Endothelial cell (in vitro differentiated cells): ENCODE data around the gene RPL4. TPM values are rescaled to one million over a fixed set of nuclear protein-coding genes. Genes with fewer than 3 reads are reported as not detected.

Source experiments
- DNase-seq: peaks from one replicate; pipeline ENCODE4 v3.0.0; 2021; ENCODE audit warnings: low spot score
- H3K27ac Mint-ChIP-seq: one replicate; pipeline ENCODE4 v1.8.0; 2021; ENCODE audit warnings: mixed read lengths, inconsistent platforms; ENCODE audit not compliant: unreplicated experiment
- H3K27me3 Mint-ChIP-seq: one replicate; pipeline ENCODE4 v1.8.0; 2021; ENCODE audit warnings: mild to moderate bottlenecking, moderate library complexity, mixed read lengths, inconsistent platforms; ENCODE audit not compliant: unreplicated experiment
- H3K36me3 Mint-ChIP-seq: one replicate; pipeline ENCODE4 v1.8.0; 2021; ENCODE audit warnings: mild to moderate bottlenecking, low read depth, mixed read lengths, inconsistent platforms; ENCODE audit not compliant: unreplicated experiment
- H3K4me1 Mint-ChIP-seq: one replicate; pipeline ENCODE4 v1.8.0; 2021; ENCODE audit warnings: mild to moderate bottlenecking, mixed read lengths, inconsistent platforms; ENCODE audit not compliant: unreplicated experiment
- H3K4me3 Mint-ChIP-seq: one replicate; pipeline ENCODE4 v1.8.0; 2021; ENCODE audit warnings: mild to moderate bottlenecking, mixed read lengths, inconsistent platforms; ENCODE audit not compliant: unreplicated experiment
- H3K9me3 Mint-ChIP-seq: one replicate; pipeline ENCODE4 v1.8.0; 2021; ENCODE audit warnings: mixed read lengths, inconsistent platforms; ENCODE audit not compliant: unreplicated experiment
- CTCF ChIP-seq: fragments of 200-600 bp; sonication (generic); IDR thresholded peaks from one replicate; pipeline ENCODE4 v1.5.0; 2021; ENCODE audit warnings: antibody characterized with exemption; ENCODE audit not compliant: unreplicated experiment
- total RNA-seq: library from RNA; stranded (reverse); fragmentation: NEBNext Ultra II Directional; extraction: Animal tissue kit (Norgen Biotek cat#: 25700); gene quantifications from one replicate; pipeline ENCODE4 v1.2.1, GENCODE V29; 2021; ENCODE audit not compliant: unreplicated experiment

The RPL4 gene
- total RNA-seq, 1 donor from 2014 or later, result 3,652 TPM

GRCh38 chr15:66491846-66492245 is 12.8 kb downstream of the RPL4 start:
- Mint-ChIP-seq H3K27me3 (peaks cover 6% of the 10 kb centered on the region), H3K4me3 (no peak overlapping the region), H3K27ac (no peak overlapping the region), H3K9me3 (no peaks in the 10 kb centered on the region), H3K4me1 (peaks cover 19% of the 10 kb centered on the region), H3K36me3 (peaks cover 44% of the 10 kb centered on the region)
- no peak for DNase-seq
- TF ChIP-seq CTCF, result no peak

- peaks cover 12% of the 10 kb centered on the region for H3K4me1 Mint-ChIP-seq
- peaks cover 51% of the 10 kb centered on the region for H3K36me3 Mint-ChIP-seq
- peaks cover 6% of the 10 kb centered on the region for H3K27me3 Mint-ChIP-seq
- DNase-seq, result no peak
- H3K27ac Mint-ChIP-seq, result no peak overlapping the region
- no peak overlapping the region for H3K4me3 Mint-ChIP-seq
- H3K9me3 Mint-ChIP-seq, result no peaks in the 10 kb centered on the region
- TF ChIP-seq CTCF, result no peak
Observed at GRCh38 chr15:66489179-66489791, 15.4 kb downstream of the RPL4 start.

DNA sequence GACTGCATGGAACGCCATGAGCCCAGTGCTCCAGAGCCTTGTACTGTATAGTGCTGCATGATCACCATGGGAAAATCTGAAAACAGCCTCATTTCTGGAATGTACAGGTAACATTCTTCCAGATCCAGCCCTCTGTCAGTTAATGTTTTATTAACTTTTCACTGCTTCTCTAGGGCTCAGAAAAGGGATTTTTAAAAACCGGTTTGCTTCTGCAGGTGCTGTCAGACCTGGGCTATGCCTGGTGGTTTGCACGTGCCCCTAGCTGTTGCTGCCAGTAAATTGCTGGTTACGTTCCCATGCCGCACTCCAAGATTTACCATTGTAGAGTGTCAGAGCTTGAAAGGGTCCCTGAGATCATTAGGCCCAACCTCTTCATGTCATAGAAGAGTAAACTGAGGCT is 16.1 kb downstream of the RPL4 start:
- no peak overlapping the region for H3K27ac Mint-ChIP-seq
- peaks cover 5% of the 10 kb centered on the region for H3K27me3 Mint-ChIP-seq
- H3K36me3 Mint-ChIP-seq, result peaks cover 55% of the 10 kb centered on the region
- TF ChIP-seq CTCF, result no peak
- H3K4me3 Mint-ChIP-seq, result no peak overlapping the region
- H3K9me3 Mint-ChIP-seq, result no peaks in the 10 kb centered on the region
- no peak for DNase-seq
- H3K4me1 Mint-ChIP-seq, result peaks cover 7% of the 10 kb centered on the region

DNA sequence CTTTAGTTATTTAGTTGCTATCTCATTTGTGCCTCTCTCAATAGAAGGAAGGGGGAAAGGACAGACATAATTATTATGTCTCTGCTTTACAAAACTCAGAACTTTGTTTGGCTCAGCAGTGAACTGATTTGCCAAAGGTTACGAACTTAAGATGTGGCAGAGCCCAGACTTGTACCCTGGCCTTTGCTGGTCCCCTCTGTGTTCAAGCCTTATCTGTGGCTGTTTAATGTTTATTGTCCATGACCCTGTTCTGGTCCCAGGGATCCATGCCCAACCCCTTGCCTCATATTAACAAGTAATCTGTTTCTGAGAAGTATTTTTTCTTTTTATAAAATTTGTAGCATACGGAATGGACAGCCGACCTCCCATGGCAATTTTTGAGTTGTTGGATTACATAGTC is 17.8 kb downstream of the RPL4 start:
- H3K9me3 Mint-ChIP-seq, result no peaks in the 10 kb centered on the region
- no peak overlapping the region for H3K4me3 Mint-ChIP-seq
- H3K4me1 Mint-ChIP-seq, result no peaks in the 10 kb centered on the region
- H3K27ac Mint-ChIP-seq, result no peak overlapping the region
- H3K27me3 Mint-ChIP-seq, result peaks cover 9% of the 10 kb centered on the region
- no peak for DNase-seq
- TF ChIP-seq CTCF, result no peak
- H3K36me3 Mint-ChIP-seq, result peaks cover 61% of the 10 kb centered on the region

DNA sequence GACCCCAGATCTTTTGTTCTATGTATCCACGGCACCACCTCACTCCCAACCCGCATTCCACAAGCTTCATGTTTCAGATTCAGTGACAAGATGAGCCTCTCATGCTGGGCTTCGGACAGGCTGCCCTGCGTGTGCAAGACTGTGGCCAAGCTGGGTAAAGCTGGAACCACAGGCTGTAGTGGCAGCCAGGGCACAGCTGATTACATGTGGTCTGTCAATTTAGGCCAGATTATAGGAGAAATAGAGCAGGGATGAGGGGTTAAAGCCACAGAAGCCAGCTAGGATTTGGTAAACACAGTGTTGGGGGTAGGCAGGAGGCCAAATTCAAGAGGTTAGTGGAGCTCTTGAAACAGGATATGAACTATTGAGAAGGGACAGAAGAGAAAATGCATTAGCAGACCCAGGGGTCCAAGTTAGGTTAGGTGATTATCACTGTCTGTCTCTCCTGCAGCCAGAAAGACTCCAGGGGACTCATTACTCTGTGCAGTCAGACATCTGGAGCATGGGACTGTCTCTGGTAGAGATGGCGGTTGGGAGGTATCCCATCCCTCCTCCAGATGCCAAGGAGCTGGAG is 20.0 kb downstream of the RPL4 start:
- Mint-ChIP-seq H3K27ac (peak overlapping the region; percentile 71), H3K27me3 (peaks cover 11% of the 10 kb centered on the region), H3K36me3 (peaks cover 57% of the 10 kb centered on the region), H3K4me3 (peak overlapping the region; percentile 47), H3K9me3 (no peaks in the 10 kb centered on the region), H3K4me1 (no peaks in the 10 kb centered on the region)
- no peak for TF ChIP-seq CTCF
- DNase-seq, result no peak
